Fibroblast of skin of right biceps (primary cell): ENCODE results near the gene REPS2.

Experiments
- DNase-seq: peaks from one replicate; pipeline ENCODE4 v3.0.0-alpha.2; 2013

Gene REPS2

DNA sequence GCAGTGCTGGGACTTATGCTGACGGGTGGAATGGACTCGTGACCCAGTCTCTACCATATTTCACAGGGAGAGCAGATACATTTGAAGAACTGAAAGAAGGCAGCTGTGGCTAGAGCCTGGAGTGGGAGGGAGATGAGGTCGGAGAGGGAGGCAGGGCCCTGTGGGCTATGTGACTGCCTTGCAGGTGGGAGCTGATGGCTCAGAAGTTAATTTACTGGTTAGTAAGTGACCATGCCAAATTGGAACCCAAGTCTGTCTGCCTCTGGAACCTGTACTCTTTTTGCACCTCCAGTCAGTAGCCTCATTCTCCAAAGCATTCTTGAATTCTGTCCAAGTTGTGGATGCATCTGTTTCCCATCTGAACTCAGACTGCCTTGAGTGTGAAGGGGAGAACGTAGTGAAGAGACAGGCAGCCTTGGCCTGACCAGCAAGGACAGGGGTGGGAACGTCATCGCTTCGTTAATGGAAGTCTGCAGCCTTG is 92.3 kb downstream of the REPS2 start:
- peak; percentile 72 for DNase-seq

DNA sequence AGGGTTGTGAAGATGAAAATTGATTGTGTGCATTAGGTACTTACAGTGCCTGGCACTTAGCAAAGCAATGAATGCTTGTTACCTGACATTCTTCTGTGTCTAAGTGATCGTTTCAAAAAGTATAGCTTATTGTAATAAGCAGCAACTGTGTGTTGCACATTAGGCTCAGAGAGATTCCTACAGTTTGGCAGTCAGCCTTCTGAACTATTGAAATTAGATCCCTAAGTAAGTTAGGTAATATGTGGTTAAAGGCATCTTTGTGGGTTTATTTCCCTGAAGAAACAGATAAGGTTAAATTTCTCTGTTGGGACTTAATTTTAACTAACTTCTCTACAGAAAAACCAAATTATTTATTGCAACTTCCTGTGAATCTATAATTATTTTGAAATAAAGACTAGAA is 93.4 kb downstream of the REPS2 start:
- peak; percentile 60 for DNase-seq

DNA sequence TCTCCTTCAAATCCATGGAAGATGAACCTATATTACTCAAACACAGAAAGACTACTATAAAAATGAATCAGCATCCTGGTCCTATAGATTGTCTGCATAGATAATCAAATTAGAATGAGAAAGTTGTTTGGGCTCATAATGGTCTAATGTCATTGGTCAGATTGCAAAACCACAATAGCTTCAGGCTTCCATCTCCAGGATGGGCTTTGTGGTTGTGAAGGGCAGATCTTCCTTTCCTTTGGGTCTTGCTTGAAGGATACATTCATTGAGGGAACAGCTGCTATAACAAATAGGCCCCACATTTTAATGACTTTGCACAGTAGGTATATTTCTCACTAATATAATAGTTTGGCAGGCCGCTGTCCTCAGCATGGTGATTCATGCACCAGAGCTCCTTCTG is 94.3 kb downstream of the REPS2 start:
- peak; percentile 18 for DNase-seq

DNA sequence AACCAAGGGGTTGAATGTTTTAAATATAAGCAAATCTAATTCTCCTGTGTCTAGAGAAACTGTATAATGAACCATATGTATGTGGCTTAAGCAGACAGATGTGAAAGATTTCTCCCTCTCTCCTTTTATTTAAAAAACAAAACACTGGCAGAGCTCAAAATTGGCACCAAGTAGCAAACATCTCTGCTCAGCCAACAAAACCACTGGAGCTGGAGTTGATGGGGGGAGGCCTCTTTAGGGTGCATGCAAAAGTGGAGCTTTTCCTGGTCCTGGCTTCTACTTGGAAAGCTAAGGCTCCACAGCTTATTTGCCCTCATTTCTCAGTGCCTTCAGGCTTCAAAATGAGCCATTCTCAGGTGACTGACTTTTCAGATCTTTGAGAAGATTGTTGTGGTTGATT is 95.6 kb downstream of the REPS2 start:
- DNase-seq, result no peak

DNA sequence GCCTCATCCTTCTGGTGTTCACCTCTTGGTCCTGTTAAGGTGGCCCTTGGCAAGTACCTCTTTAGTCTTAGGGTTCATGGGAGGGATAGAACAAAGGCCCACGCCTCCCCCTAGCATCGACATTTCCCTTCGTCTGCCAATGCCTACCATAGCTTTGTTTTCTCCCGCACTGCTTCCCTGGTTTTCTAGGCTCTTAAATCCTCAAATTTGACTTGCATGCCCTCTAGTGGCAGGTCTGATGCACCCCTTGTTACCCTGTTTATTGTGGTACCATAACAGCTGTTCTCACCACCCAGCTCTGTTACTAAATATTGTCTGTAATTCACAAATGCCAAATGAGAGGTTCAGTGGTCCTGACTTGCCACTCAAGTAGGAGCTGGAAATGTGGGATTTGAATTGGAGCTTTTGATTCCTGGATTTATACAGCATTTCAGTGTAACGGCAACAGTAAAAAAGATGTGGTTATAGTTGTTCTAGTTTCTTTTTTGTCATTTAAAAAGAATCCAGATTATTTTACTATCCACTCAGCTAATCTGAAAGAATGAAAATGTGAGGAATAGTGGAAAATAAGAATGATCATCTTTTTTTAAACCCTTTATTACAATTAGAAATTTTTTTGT is 100.1 kb downstream of the REPS2 start:
- DNase-seq, result peak; percentile 58

DNA sequence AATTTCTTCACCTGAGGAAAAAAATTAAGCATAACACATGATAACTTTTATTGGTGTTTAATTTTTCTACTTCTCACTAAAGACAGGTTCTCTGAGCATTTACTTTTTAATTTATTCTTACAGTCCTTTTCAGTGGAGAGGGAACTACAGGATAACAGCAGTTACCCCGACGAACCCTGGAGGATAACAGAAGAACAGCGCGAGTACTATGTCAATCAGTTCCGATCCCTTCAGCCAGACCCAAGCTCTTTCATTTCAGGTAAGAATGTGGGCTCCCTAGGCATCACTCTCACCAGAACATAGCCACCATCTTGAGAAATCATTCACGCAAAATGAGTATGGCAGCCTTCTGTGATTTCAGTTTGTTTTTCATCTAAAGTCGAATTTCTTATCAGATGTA is 100.8 kb downstream of the REPS2 start:
- no peak for DNase-seq

DNA sequence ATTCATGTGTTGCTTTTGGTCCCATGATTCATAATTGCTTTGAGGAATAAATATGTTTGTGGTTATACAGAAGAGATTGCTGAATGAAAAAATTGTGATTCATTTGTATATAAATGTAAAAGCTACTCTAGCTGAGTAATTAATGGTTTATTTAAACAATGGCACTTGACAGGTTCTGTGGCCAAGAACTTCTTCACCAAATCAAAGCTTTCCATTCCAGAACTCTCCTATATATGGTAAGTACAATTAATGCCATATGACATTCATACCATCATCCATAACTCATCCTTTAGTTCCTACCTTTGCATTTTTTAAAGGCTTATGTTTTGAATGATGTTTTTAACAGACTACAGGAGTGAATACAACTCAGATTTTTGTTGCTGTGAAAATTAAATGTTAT is 105.8 kb downstream of the REPS2 start:
- DNase-seq, result peak; percentile 67

DNA sequence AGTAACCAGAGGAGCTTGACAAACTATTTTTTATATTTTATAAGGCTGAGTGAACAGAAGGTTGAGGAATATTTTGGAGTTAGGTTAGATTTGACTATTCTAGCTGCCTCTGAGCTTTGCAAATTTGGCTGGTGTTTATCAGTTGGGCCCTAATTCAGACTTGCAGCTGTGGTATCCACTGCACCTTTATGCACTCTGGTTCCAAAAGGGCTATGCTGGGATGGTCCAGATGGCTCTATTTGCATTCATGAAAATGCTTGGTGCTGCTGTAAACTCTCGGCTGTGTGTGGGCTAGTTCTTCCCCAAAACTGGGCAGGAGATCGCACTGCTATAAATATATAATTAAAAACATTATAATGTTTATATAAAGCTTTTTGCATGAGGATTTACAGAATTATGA is 106.3 kb downstream of the REPS2 start:
- no peak for DNase-seq

DNA sequence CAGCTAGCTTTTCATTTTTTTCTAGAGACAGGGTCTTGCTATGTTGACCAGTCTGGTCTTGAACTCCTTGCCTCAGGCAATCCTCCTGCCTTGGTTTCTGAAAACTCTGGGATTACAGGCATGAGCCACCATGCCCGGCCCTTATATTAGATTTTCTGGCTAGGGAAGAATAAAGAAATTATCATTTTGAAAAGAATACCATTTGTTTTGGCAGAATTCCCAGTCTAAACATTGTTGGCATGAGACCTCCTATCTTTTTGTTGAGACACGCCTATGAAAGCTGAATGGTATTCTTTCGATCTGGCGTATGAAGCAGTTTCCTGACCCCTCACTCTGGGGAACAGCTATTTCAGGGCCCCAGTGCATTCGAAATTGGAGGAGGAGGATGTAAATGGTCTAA is 107.0 kb downstream of the REPS2 start:
- no peak for DNase-seq

DNA sequence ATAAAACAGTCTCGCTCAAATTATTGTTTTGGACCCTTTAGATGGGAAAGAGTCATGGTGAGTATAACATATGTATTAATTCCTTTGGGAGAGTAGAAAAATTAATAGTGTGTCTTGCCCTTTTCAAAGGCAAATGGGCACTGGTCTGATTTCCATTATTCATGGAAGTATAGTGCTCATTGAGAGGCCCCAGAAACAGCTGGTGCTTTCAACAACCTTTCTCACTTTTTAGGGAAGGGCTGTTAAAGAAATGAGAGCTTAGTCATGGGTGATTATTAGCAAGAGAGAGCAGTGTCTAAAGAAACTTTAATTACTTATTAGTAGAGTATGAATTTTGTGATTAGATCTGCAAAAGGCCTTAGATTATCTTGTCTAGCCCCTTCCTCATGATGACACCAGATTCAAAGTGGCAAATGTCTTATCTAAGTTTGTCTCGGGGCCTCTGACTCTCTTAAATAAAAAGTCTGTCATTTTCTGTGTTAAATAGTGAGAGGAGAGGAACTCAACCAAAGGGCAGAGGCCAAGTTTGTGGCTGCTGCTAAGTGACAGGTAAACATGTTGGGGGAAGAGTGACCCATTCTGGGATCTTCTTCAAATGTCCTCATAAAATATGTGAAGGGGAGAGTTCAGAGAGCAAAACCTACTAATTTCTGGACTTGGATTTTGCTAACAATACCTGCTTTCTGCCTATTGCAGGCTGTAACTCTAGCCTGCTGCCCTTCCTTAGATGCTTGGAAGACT is 110.6 kb downstream of the REPS2 start:
- no peak for DNase-seq

DNA sequence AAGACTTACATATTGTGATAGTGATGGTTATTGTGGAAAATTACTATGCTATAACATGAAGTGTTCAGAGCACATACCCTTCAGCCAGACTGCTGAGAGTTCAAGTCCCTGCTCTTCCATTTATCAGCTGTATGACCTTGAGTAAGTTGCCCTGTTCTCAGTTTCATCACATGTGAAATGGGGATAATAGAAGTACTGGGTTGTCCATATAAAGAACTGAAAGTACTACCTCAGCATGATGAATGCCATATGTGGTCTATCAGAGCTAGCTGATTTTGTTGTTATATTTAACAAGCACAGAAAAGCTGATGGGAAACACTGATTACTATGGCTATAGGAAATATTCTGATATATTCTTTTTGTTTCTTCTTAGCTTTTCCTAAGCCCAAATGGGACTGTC is 115.6 kb downstream of the REPS2 start:
- no peak for DNase-seq

DNA sequence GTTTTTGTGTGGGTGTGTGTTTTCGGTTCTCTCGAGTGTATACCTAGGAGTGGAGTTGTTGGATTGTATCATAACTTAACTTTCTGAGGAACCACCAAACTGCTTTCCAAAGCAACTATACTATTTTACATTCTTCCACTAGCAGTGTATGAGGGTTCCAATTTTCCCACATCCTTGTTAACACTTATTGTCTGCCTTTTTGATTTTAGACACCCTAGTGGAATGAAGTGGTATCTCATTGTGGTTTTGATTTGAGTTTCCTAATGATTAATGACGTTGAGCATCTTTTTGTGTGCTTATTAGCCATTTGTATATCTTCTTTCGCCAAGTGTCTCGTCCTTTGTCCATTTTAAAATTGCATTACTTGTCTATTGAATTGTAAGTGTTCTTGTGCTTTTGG is 118.6 kb downstream of the REPS2 start:
- no peak for DNase-seq

DNA sequence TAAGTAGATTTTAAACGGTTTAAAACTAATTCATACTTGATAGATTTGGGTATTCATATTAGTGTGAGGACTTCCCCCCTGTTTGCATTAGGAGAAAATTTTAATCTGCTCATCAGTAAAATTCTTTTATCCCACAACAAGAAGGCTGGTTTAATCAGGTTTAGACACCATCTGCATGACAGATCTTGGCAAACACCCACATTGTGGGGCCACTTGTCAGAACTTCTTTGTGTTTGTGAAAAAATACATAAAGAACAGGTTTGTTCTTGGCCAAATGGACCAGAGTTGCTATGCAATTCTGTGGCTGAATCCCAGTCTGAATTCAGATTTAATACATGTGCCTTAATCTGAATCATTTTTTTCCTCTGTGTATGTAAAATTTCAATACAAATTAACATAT is 121.1 kb downstream of the REPS2 start:
- no peak for DNase-seq

DNA sequence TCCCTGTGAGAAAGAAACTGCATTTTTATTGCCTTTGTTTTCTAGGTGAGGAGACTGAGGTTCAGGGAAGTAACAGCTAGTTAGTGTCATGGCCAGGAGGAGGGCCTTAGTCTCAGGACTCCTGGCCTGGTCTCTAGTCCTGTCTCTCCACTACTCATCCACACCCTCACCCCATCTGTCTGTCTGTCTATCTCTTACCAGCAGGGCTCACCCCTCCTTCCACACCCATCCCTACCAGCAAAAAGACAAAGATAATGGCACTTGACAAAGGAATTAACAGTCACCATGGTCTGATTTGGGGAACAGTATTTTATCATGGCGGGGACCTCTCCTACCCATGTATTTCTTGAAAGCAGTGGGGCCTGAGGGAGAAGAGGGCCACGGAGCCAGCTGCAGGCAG is 125.8 kb downstream of the REPS2 start:
- DNase-seq, result no peak

DNA sequence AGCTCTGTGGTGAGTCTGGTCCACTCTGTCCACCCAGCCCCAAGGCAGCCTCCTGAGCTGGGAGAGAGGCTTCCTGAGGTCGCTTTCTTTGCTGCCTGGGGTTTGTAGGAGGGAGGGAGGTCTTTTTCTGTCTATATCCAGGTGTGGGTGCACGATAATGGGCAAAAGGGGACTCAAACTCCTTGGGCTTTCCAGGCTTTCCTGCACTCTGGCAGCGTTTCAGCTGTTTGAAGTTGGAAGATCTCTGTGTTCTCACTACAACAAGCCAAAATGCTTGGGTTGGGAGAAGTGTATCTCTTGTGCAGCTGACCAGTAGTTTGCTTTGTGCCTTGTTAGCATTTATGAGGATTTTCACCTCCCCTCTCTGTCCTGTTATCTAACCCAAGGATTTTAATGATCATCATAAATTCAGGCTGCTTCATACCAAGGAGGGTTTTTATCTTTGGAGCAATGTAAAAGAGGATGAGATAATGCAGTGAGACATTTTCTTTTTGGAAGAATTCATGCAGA is 126.3 kb downstream of the REPS2 start:
- DNase-seq, result no peak

DNA sequence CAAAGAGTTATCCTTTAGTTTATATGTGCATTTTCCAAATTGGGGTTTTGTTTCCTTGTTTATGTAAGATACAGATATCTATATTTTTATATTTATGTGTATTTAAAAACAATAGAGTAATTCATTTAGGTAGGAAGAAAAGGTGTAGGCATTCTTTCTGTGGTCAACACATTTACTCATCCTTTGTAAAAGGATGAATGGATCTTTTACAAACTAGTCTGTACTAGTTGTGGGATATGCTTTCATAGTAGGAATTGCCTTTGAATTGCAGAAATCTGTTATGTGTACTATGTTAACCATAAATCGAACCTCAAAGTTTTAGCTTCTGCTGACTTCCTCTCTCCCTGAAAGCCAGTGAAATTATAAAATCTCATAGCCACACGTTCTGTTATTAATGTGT is 128.5 kb downstream of the REPS2 start:
- DNase-seq, result no peak

DNA sequence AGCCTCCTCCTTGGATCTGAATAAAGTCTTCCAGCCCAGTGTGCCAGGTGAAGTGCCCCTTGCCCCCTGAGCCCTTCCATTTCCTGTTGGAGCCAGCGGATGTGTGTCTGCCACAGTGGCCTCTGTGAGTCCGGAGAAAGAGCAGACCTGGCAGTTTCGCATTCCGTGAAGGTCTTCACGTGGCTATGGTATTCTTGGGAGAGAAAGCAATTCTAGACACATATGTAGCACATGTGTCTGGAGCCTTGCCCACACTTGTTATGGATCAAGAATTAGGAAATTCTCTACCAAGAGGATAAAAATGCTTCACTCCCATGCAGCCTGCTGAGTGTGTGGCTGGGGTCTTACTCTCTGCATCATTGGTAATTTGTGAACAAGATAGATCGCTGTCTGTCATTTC is 130.9 kb downstream of the REPS2 start:
- peak; percentile 48 for DNase-seq

DNA sequence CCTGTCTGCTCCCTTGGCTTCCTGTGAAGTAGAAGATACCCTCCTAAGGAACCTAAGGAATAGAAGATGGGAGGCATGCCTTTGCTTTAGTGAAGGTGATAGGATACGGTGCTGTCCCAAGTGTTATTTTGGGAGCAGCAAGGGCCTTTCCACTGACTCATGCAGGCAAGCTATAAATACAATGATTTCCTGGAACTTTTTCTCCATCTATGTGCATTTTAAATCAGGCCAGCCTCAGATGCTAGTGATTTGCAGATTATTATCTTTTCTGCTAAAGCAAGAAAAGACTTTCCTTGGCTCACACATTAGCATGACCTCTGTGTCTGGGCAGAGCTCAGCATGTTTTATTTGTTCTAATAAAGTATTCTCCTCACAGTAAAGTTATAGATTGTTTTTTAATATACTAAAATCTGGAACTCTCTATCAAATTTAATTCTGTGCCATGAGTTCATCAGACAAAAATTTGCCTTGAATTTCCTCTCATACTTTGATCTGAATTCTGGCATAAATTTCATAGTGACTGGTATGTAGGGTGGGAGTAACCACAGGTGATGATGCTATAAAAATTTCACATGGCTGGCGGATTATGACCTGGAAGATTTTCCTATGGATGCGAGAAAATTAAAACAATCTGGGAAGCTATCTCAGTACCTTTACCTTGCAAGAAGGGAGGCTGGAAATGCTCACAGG is 131.7 kb downstream of the REPS2 start:
- DNase-seq, result peak; percentile 77

DNA sequence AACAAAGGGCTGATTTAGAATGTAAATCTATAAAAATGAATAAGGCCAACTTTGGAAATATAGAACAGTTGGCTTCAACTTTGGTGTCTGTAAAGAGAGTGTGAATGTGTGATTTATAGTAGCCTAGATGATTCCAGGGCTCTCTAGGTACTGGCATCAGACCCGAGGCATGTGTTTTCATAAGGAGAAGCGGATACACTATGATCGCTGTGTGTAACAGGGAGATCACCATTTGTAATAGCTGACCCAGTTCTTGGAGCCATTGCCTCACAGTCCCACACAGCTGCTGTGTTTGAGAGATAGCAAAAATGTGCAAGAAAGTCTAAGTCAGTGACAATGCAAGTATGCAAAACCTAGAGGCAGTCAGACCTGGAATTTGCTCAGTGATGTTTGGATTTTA is 135.1 kb downstream of the REPS2 start:
- peak; percentile 3 for DNase-seq

DNA sequence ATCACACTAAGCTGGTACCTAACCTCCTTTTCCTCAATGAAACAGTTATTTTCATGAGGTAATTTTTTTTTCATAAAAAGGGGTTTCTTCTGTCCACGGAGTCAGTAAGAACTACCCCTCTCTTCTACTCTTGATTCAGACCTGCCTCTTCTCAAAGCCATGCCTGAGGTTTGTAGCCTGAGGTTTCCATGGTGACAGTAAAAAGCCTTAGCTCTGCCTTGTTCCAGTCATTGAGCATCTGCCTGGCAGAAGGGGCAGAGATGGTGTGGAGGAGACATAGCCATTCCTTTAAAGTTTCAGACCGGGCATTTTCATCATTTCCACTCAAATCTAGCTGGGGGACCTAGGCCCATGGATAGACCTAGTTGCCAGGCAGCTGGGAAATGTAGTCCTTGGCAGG is 135.5 kb downstream of the REPS2 start:
- peak; percentile 0 for DNase-seq

DNA sequence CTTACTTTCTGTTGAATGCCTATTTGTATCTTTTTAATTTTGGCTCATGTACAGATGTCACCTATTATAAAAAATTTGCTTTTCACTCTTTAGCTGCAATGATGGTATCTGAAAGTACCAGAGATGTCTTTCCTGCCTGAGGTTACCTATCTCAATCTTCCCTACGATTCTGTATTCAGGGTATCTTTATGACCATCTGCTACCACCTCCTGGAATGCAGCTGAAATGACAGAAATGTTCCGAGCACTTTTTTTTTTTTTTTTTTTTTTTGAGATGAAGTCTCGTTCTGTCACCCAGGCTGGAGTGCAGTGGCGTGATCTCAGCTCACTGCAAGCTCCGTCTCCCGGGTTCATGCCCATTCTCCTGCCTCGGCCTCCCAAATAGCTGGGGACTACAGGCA is 136.4 kb downstream of the REPS2 start:
- DNase-seq, result peak; percentile 29

DNA sequence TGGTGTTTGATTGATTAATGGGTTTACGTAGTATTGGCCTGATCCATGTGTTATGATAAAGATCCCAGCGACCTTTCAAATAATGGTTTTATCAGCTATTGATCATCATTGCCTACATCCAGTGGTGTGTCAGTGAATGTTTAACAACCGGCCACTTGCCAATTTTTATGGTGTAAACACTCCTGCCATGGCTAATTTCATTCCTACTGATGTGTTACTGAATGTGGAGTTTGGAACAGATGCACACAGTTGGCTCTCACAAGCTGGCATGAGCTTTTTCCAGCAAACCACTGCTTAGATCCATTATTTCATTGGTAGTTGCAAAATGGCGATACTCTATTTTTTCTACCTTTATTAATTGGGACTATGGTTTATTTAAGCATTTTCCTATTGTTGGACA is 139.9 kb downstream of the REPS2 start:
- no peak for DNase-seq

DNA sequence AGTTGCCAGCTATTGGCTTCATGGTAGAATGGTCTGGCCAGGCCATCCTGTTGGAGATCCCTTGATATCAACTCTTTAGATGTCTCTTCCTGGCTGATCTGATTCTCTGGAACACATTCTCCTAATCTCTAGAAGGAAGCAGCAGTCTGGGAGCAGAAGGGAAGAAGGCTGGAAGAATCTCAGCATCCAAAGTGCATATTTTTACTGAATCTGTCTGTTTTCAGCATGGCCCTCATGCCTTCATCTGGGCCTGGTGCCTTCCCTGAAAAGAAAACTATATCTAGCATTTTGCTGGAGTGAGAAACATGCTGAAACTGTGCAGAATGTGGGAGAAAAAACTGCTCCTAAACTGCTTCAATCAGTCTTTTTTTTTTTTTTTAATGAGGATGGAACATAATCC is 148.7 kb downstream of the REPS2 start:
- no peak for DNase-seq
